HL-60 (cell line): Measurements from ENCODE around the gene POM121C.
"Not testable (repeated sequence)": the region's sequence is repeated elsewhere in the genome, so short reads cannot be mapped to it uniquely, and the experiment has no call there.

Experiments used
- CTCF ChIP-seq: IDR thresholded peaks from one replicate; pipeline ENCODE4 v1.5.1; 2011; ENCODE audit warnings: low read length, control low read depth, inconsistent platforms; ENCODE audit not compliant: insufficient read depth
- POLR2AphosphoS5 ChIP-seq: IDR thresholded peaks from 2 replicates; pipeline ENCODE4 v1.6.1; 2012; ENCODE audit warnings: low read depth

GRCh38 chr7:75509033-75509432 lies 22.9 kb upstream of the POM121C start:
- not testable (repeated sequence) for TF ChIP-seq CTCF, POLR2AphosphoS5
